ENCODE data around the gene CIBAR2.
"Not testable (repeated sequence)": the region's sequence is repeated elsewhere in the genome, so short reads cannot be mapped to it uniquely, and the experiment has no call there.

Gene CIBAR2

DNA sequence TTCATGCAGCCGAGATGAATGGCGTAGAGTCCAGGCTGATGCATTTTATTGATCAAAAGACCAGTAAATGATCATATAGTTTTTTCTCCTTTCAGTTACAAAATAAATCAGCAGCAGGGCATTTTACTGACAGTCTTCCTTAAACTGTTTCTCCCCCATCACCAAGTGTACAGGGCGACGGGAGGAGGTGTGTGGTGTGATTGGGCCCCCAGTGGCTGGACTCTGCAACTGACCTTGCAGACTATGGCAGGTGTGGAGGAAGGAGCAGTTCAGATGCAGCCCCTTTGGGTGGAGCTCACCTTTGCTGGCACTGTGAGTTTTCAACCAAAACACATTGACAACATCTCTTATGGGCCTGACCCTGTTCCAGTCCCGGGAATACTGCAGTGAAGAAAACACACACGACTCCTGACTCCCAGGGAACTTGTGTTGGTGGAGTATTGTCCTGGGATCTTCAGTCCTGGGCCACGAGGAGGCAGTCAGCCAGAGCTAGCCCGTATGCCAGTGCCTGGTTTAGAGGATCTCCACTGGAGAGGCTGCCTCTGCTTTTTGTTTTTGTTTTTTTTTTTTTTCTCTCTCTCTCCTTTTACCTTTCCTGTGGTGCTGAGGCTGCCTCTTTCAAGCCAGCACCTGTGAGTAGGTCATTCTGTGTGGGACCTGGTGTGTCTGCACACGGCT is 54.9 kb downstream of the CIBAR2 start:
- Histone ChIP-seq H3K9me3 (ENCODE audit: control insufficient read depth, low read length) (no peaks in the 10 kb centered on the region), H3K36me3 (ENCODE audit: control insufficient read depth, insufficient read depth, low read length) (no peaks in the 10 kb centered on the region), H3K9ac (ENCODE audit: low read length) (no peak overlapping the region), H3K4me3 (ENCODE audit: low read length) (no peak overlapping the region), H3K27me3 (ENCODE audit: control insufficient read depth, insufficient read depth, low read length) (no peaks in the 10 kb centered on the region), H3K4me1 (ENCODE audit: control insufficient read depth, insufficient read depth, low read length) (peaks cover 35% of the 10 kb centered on the region)

DNA sequence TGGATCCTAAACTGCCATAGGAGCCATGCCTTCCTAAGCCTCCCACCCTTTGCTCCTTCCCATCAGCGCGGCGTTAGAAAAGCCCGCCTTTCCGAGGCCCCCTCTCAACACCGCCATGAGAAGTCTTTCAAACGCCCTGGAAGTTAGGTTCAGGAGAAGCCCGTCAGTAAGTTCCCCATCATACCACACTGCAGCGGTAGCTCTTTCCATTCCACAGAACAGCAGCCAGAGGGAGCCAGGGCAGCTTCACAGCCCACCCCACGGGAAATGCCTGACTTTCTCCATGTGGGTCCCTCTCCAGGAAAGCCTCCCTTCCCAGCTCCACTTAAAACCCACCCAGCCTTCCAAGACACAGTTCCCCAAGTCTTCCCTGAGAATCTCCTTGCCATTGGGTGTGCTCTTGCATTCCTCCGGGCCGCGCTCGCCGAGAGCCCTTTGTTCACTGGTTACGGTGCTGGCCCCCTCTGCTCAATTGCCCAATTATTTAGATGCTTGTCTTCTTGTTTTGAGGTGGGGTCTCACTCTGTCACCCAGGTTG is 56.0 kb downstream of the CIBAR2 start:
- Histone ChIP-seq H3K27me3 (ENCODE audit: control insufficient read depth, insufficient read depth, low read length) (no peaks in the 10 kb centered on the region), H3K4me3 (ENCODE audit: low read length) (no peak overlapping the region), H3K36me3 (ENCODE audit: control insufficient read depth, insufficient read depth, low read length) (no peaks in the 10 kb centered on the region), H3K9me3 (ENCODE audit: control insufficient read depth, low read length) (no peaks in the 10 kb centered on the region), H3K9ac (ENCODE audit: low read length) (peak overlapping the region; percentile 33), H3K4me1 (ENCODE audit: control insufficient read depth, insufficient read depth, low read length) (peaks cover 35% of the 10 kb centered on the region)

- Histone ChIP-seq H3K9me3 (ENCODE audit: control insufficient read depth, low read length) (no peaks in the 10 kb centered on the region), H3K4me3 (ENCODE audit: low read length) (no peak overlapping the region), H3K27me3 (ENCODE audit: control insufficient read depth, insufficient read depth, low read length) (no peaks in the 10 kb centered on the region), H3K9ac (ENCODE audit: low read length) (peak overlapping the region; percentile 33), H3K4me1 (ENCODE audit: control insufficient read depth, insufficient read depth, low read length) (peaks cover 35% of the 10 kb centered on the region), H3K36me3 (ENCODE audit: control insufficient read depth, insufficient read depth, low read length) (no peaks in the 10 kb centered on the region)
Observed at GRCh38 chr16:85055493-85056210, 56.6 kb downstream of the CIBAR2 start.

- Histone ChIP-seq H3K9me3 (ENCODE audit: control insufficient read depth, low read length) (no peaks in the 10 kb centered on the region), H3K36me3 (ENCODE audit: control insufficient read depth, insufficient read depth, low read length) (no peaks in the 10 kb centered on the region), H3K27me3 (ENCODE audit: control insufficient read depth, insufficient read depth, low read length) (no peaks in the 10 kb centered on the region), H3K4me1 (ENCODE audit: control insufficient read depth, insufficient read depth, low read length) (peaks cover 35% of the 10 kb centered on the region), H3K9ac (ENCODE audit: low read length) (peak overlapping the region; percentile 33), H3K4me3 (ENCODE audit: low read length) (no peak overlapping the region)
Observed at GRCh38 chr16:85054948-85055492, 57.3 kb downstream of the CIBAR2 start.

DNA sequence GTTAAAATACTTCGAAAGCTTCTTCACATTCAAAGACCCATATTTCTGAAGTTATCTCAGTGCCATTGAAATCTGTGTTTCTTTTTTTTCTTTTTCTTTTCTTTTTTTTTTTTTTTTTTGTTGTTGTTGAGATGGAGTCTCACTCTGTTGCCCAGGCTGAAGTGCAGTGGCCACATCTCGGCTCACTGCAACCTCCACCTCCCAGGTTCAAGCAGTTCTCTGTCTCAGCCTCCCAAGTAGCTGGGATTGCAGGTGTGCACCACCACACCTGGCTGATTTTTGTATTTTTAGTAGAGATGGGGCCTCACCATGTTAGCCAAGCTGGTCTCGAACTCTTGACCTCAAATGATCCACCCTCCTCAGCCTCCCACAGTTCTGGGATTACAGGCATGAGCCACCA is 58.0 kb downstream of the CIBAR2 start:
- peaks cover 35% of the 10 kb centered on the region for H3K4me1 ChIP-seq (ENCODE audit: control insufficient read depth, insufficient read depth, low read length)

DNA sequence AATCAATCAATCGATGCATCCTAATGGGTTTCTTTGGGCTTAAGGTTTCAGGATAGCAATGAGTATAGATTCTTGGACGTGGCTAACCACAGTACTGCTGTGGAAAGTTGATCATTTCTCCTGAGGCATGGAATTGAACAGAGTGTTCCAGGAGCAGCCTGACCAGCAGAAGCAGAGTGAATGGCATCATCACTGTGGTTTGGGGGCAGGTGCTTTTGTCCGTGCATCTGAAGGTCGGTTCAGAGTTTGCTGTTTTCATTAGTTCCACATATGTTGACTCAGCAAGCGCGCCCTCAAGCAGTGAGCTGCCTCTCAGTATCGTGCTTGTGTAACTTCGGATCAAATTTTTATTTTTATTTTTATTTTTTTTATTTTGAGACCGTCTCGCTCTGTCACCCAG is 59.7 kb downstream of the CIBAR2 start:
- H3K9ac ChIP-seq (ENCODE audit: low read length), result no peak overlapping the region
- no peaks in the 10 kb centered on the region for H3K9me3 ChIP-seq (ENCODE audit: control insufficient read depth, low read length)
- H3K36me3 ChIP-seq (ENCODE audit: control insufficient read depth, insufficient read depth, low read length), result no peaks in the 10 kb centered on the region
- peaks cover 43% of the 10 kb centered on the region for H3K4me1 ChIP-seq (ENCODE audit: control insufficient read depth, insufficient read depth, low read length)
- H3K27me3 ChIP-seq (ENCODE audit: control insufficient read depth, insufficient read depth, low read length), result no peaks in the 10 kb centered on the region
- H3K4me3 ChIP-seq (ENCODE audit: low read length), result no peak overlapping the region

More for the DNA sequence above, 58.0 kb downstream of the CIBAR2 start:
- H3K9ac ChIP-seq (ENCODE audit: low read length); H3K36me3 ChIP-seq (ENCODE audit: control insufficient read depth, insufficient read depth, low read length); H3K9me3 ChIP-seq (ENCODE audit: control insufficient read depth, low read length); H3K4me3 ChIP-seq (ENCODE audit: low read length); H3K27me3 ChIP-seq (ENCODE audit: control insufficient read depth, insufficient read depth, low read length): not testable (repeated sequence)

GRCh38 chr16:85051683-85052082 is 60.6 kb downstream of the CIBAR2 start:
- Histone ChIP-seq H3K4me3 (ENCODE audit: low read length) (no peak overlapping the region), H3K4me1 (ENCODE audit: control insufficient read depth, insufficient read depth, low read length) (peaks cover 44% of the 10 kb centered on the region)

DNA sequence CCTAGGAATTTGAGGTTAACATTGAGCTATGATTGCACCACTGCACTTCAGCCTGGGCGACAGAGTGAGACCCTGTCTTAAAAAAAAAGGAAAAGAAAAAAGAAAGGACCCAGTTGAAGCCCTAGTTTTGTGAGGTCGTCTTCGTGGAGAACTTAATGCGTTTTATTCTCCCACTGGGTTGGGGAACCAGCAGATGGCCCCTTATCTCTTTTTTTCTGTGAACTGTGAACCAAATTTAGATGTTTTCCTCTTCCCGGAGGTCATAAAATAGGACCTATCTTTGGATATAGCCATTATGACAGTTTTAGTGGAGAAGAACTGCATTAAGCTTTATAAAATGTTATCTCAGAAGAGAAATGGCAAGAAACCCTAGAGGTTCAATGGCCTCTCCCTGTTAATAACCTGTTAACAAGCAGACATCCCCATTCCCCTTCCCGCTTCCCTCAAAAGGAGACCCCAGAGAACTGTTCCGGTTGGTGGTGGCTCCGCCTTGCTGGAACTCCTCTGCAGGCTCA is 61.1 kb downstream of the CIBAR2 start:
- H3K9ac ChIP-seq (ENCODE audit: low read length), result no peak overlapping the region

More at GRCh38 chr16:85051683-85052082, 60.6 kb downstream of the CIBAR2 start:
- Histone ChIP-seq H3K36me3 (ENCODE audit: control insufficient read depth, insufficient read depth, low read length) (no peaks in the 10 kb centered on the region), H3K27me3 (ENCODE audit: control insufficient read depth, insufficient read depth, low read length) (no peaks in the 10 kb centered on the region), H3K9ac (ENCODE audit: low read length) (no peak overlapping the region), H3K9me3 (ENCODE audit: control insufficient read depth, low read length) (no peaks in the 10 kb centered on the region)

GRCh38 chr16:85049706-85050305 is 62.5 kb downstream of the CIBAR2 start:
- Histone ChIP-seq H3K36me3 (ENCODE audit: control insufficient read depth, insufficient read depth, low read length) (no peaks in the 10 kb centered on the region), H3K4me1 (ENCODE audit: control insufficient read depth, insufficient read depth, low read length) (peaks cover 28% of the 10 kb centered on the region), H3K4me3 (ENCODE audit: low read length) (no peak overlapping the region), H3K27me3 (ENCODE audit: control insufficient read depth, insufficient read depth, low read length) (no peaks in the 10 kb centered on the region), H3K9ac (ENCODE audit: low read length) (no peak overlapping the region), H3K9me3 (ENCODE audit: control insufficient read depth, low read length) (no peaks in the 10 kb centered on the region)

More for the DNA sequence above, 61.1 kb downstream of the CIBAR2 start:
- no peaks in the 10 kb centered on the region for H3K36me3 ChIP-seq (ENCODE audit: control insufficient read depth, insufficient read depth, low read length)
- H3K4me3 ChIP-seq (ENCODE audit: low read length), result no peak overlapping the region
- no peaks in the 10 kb centered on the region for H3K9me3 ChIP-seq (ENCODE audit: control insufficient read depth, low read length)
- peaks cover 42% of the 10 kb centered on the region for H3K4me1 ChIP-seq (ENCODE audit: control insufficient read depth, insufficient read depth, low read length)
- H3K27me3 ChIP-seq (ENCODE audit: control insufficient read depth, insufficient read depth, low read length), result no peaks in the 10 kb centered on the region

DNA sequence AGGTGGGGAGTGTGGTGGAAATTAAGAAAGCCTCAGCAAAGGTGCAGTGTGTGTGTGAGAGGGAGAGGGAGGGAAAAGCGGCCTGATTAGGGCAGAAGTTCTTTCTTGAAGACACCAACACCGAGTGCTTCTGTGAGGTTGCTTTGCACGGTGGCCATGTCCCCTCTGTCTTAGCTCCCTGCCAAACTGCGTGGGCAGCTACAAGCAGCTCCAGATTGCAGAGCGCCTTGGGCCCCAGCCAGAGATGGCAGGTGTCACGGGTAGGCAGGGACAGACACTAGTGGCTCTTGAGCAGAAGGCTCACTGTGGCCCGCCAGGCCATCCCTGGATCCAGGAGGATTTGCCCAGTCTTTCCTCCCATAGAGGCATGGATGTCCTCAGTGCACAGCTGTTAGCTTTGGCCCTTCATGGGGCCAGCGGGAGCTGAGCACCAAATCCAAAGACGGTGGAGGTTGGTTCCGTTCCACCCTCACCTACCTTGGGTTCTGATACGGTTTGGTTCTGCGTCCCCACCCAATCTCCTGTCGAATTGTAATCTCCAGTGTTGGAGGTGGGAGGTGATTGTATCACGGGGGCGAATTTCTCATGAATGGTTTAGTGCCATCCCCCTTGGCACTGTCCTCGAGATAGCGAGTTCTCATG is 63.2 kb downstream of the CIBAR2 start:
- Histone ChIP-seq H3K36me3 (ENCODE audit: control insufficient read depth, insufficient read depth, low read length) (no peaks in the 10 kb centered on the region), H3K9ac (ENCODE audit: low read length) (no peak overlapping the region), H3K27me3 (ENCODE audit: control insufficient read depth, insufficient read depth, low read length) (no peaks in the 10 kb centered on the region), H3K9me3 (ENCODE audit: control insufficient read depth, low read length) (no peaks in the 10 kb centered on the region), H3K4me3 (ENCODE audit: low read length) (no peak overlapping the region), H3K4me1 (ENCODE audit: control insufficient read depth, insufficient read depth, low read length) (peaks cover 24% of the 10 kb centered on the region)

Data from mucosa of stomach (tissue), 1 donor.